HepG2 (cell line): ENCODE measurements around the gene AGRN. TPM values are rescaled to one million over a fixed set of nuclear protein-coding genes. Genes with fewer than 3 reads are reported as not detected.
"Not testable (repeated sequence)": the region's sequence is repeated elsewhere in the genome, so short reads cannot be mapped to it uniquely, and the experiment has no call there.

Source experiments
- ATAC-seq: fragments of 200-7000 bp; cut with Tn5 transposase; 3 replicates; pipeline ENCODE4 v1.9.1; 2020; ENCODE audit warnings: mild to moderate bottlenecking, moderate library complexity
- BruUV-seq: library from RNA; stranded (reverse); fragments of 400-500 nt; replicated peaks from 2 replicates; lab custom pipeline; 2021; lab: Mats Ljungman, UMichigan
- CTCF ChIA-PET: fragments of 300-600 bp; formaldehyde crosslinking; extraction: SDS; loops from one replicate; lab custom pipeline; 2021; ENCODE audit warnings: low total read pairs, inconsistent platforms, low intra/inter-chr PET ratio; lab: Yijun Ruan, JAX
- POLR2A ChIA-PET: fragments of 350-600 bp; sonication (Branson Sonifier 250); formaldehyde crosslinking; loops from one replicate; lab custom pipeline; 2020; ENCODE audit warnings: antibody characterized with exemption, inconsistent platforms; lab: Yijun Ruan, JAX
- DNase-seq: peaks from one replicate; pipeline ENCODE4 v3.0.0-alpha.2; 2015; ENCODE audit warnings: low spot score
- FAIRE-seq: peaks from 3 replicates; lab custom pipeline; 2011; peaks lifted over from hg19 to GRCh38; lab: Jason Lieb, UNC
- H2AFZ ChIP-seq: one replicate; pipeline ENCODE4 v1.6.1; 2011; ENCODE audit warnings: low read length, inconsistent platforms
- H3K27ac ChIP-seq: fragments of 300-600 bp; 3 replicates; pipeline ENCODE4 v1.8.0; 2011; ENCODE audit warnings: mixed run types, mild to moderate bottlenecking, mixed read lengths, low read length, inconsistent platforms; ENCODE audit not compliant: insufficient read depth; ENCODE audit errors: extremely low read length
- H3K27me3 ChIP-seq, 2 experiments: fragments of 200-600 bp in 1 of 2; 2 replicates in 1 of 2; 3 replicates in 1 of 2; pipeline versions ENCODE4 v1.6.0 to v1.8.0; 2011; ENCODE audit warnings: low read length in 2 of 2, mild to moderate bottlenecking in 2 of 2, moderate library complexity in 2 of 2, inconsistent platforms in 1 of 2; ENCODE audit not compliant: insufficient read depth in 2 of 2, control insufficient read depth in 1 of 2
- H3K36me3 ChIP-seq, 2 experiments: fragments of 200-600 bp in 1 of 2; replicated peaks in 1 of 2; 2 replicates in 1 of 2; 3 replicates in 1 of 2; pipeline versions ENCODE4 v1.5.1 to v1.8.0; 2011; ENCODE audit warnings: low read length in 2 of 2, inconsistent platforms in 1 of 2; ENCODE audit not compliant: insufficient read depth in 2 of 2, control insufficient read depth in 1 of 2
- H3K4me1 ChIP-seq: 2 replicates; pipeline ENCODE4 v1.5.1; 2012; ENCODE audit warnings: low read length, inconsistent platforms; ENCODE audit not compliant: insufficient read depth
- H3K4me2 ChIP-seq: 2 replicates; pipeline ENCODE4 v1.6.0; 2011; ENCODE audit warnings: low read depth, low read length, inconsistent platforms
- H3K4me3 ChIP-seq, 3 experiments: fragments of 200-600 bp in 1 of 3; sonication (generic), shearing (Covaris generic) in 1 of 3; replicated peaks in 1 of 3; 2 replicates each; pipeline ENCODE4 v1.5.1; 2011 to 2016; ENCODE audit warnings: low read length in 3 of 3, inconsistent platforms in 2 of 3, low read depth in 2 of 3, mild to moderate bottlenecking in 2 of 3, control low read depth in 1 of 3, mixed read lengths in 1 of 3; ENCODE audit not compliant: insufficient read depth in 1 of 3
- H3K79me2 ChIP-seq: one replicate; pipeline ENCODE4 v1.6.1; 2011; ENCODE audit warnings: low read length, inconsistent platforms; ENCODE audit not compliant: insufficient read depth
- H3K9ac ChIP-seq: 2 replicates; pipeline ENCODE4 v1.6.0; 2011; ENCODE audit warnings: mild to moderate bottlenecking, low read depth, low read length, inconsistent platforms; ENCODE audit not compliant: insufficient read depth
- H3K9me3 ChIP-seq: 2 replicates; pipeline ENCODE4 v1.5.1; 2012; ENCODE audit warnings: mild to moderate bottlenecking, low read length
- H4K20me1 ChIP-seq: 2 replicates; pipeline ENCODE4 v1.6.0; 2011; ENCODE audit warnings: inconsistent platforms, mild to moderate bottlenecking, low read length, moderate library complexity; ENCODE audit not compliant: insufficient read depth
- FOXA3 ChIP-seq: IDR thresholded peaks from 2 replicates; pipeline ENCODE4 v1.6.1; 2016; ENCODE audit warnings: missing genetic modification reagents, missing compliant biosample characterization
- ISX ChIP-seq: sonication (generic); formaldehyde crosslinking; conservative IDR thresholded peaks from 2 replicates; pipeline ENCODE4 v1.5.0; 2020; ENCODE audit warnings: missing genetic modification reagents
- MLLT10 ChIP-seq: sonication (generic); formaldehyde crosslinking; IDR thresholded peaks from 2 replicates; pipeline ENCODE4 v1.4.0; 2020; ENCODE audit warnings: missing genetic modification reagents
- ZMYM3 ChIP-seq: sonication (generic); formaldehyde crosslinking; IDR thresholded peaks from 2 replicates; pipeline ENCODE4 v1.5.1; 2020; ENCODE audit warnings: mild to moderate bottlenecking, missing genetic modification reagents
- ZNF770 ChIP-seq: sonication (generic); formaldehyde crosslinking; IDR thresholded peaks from 2 replicates; pipeline ENCODE4 v1.5.0; 2020; ENCODE audit warnings: mild to moderate bottlenecking, missing genetic modification reagents
- ZNF782 ChIP-seq: sonication (generic); formaldehyde crosslinking; IDR thresholded peaks from 2 replicates; pipeline ENCODE4 v1.4.0; 2020; ENCODE audit warnings: missing genetic modification reagents, mild to moderate bottlenecking, borderline replicate concordance
- WGBS: methylation state at CpG from one replicate; pipeline ENCODE4 v1.1.6; 2017; ENCODE audit warnings: low lambda C conversion rate; 5-methylcytosine and 5-hydroxymethylcytosine counted together
- in situ Hi-C: cut with HindIII; loops from 2 replicates; pipeline ENCODE4 v1.10.0; 2017; ENCODE audit warnings: low pct_unique_long_range_greater_than_20kb; ENCODE audit not compliant: extremely low pct_ligation_motif_present
- intact Hi-C: fragments of 100-400 bp; cut with micrococcal nuclease; formaldehyde crosslinking; loops from one replicate; pipeline ENCODE4 v1.10.0; 2022; ENCODE audit not compliant: unreplicated experiment
- polyA plus RNA-seq, 8 experiments: library from polyadenylated mRNA; depleted of rRNA in 3 of 8; stranded (reverse) in 7 of 8; unstranded in 1 of 8; fragments of >200 nt; fragmentation: Illumina TruSeq in 4 of 8; extraction: Trizol in 4 of 8; gene quantifications; 2 replicates each; pipeline versions ENCODE4 v1.2.1 to v1.2.3, GENCODE V29; 2011 to 2016; ENCODE audit warnings: low read depth in 4 of 8, missing spikeins in 1 of 8, mixed read lengths in 1 of 8; ENCODE audit not compliant: insufficient read depth in 1 of 8
- total RNA-seq, 5 experiments: library from RNA; depleted of rRNA; stranded (reverse); fragments of >200 nt; fragmentation: Illumina TruSeq; extraction: Trizol; gene quantifications; 2 replicates each; pipeline ENCODE4 v1.2.3, GENCODE V29; 2016; ENCODE audit warnings: low read depth in 1 of 5

Gene AGRN
- total and polyA plus RNA-seq, 2 of the 13 experiments (the other 11 are each of a cell fraction or from before 2014, with no cell fraction given), result 29.8 to 65.2 TPM

GRCh38 chr1:1011396-1011949 is 8.4 kb upstream of the AGRN start:
- H3K4me2 ChIP-seq, result no peak overlapping the region
- H3K4me3 ChIP-seq, result no peak overlapping the region
- FAIRE-seq, result no peak
- ChIA-PET CTCF (no interaction called here), POLR2A (no interaction called here)
- H3K79me2 ChIP-seq, result no peaks in the 10 kb centered on the region
- no peaks in the 10 kb centered on the region for H4K20me1 ChIP-seq
- no peaks in the 10 kb centered on the region; a peak in 1 of 5 replicates for H3K27me3 ChIP-seq
- in situ Hi-C loops, result no loop called here
- no peak for DNase-seq
- TF ChIP-seq ISX (CRISPR knock-in tag), result no peak
- TF ChIP-seq ZMYM3 (CRISPR knock-in tag), result peak; percentile 70
- no peak for TF ChIP-seq ZNF782
- TF ChIP-seq FOXA3, result no peak
- H3K27ac ChIP-seq, result no peak overlapping the region
- H3K4me1 ChIP-seq, result peaks cover 37% of the 10 kb centered on the region
- no TSS peak for BruUV-seq
- H3K36me3 ChIP-seq, result no peaks in the 10 kb centered on the region
- H2AFZ ChIP-seq, result no peak overlapping the region
- no peak for ATAC-seq
- 66% methylated on average over 14 of the region's 14 CpGs for WGBS
- no peak overlapping the region for H3K9ac ChIP-seq
- intact Hi-C loops, result loop anchor here (5.0 kb wide), 1 partner anchor 46 kb away; no protein-coding TSS in a partner anchor
- H3K9me3 ChIP-seq, result no peaks in the 10 kb centered on the region

- H3K27ac ChIP-seq, result peak overlapping the region; percentile 59
- H3K9me3 ChIP-seq, DNase-seq, H4K20me1 ChIP-seq, in situ Hi-C loops, H2AFZ ChIP-seq, H3K36me3 ChIP-seq, H3K79me2 ChIP-seq, BruUV-seq, ATAC-seq, FAIRE-seq, H3K27me3 ChIP-seq: not testable (repeated sequence)
- ChIA-PET POLR2A (interaction anchor here (0.7 to 2.1 kb wide), 6 partner anchors 8 to 152 kb away, joined by 3 to 9 read pairs (median 4); no protein-coding TSS in a partner anchor), CTCF (interaction anchor here (1.2 kb wide), 1 partner anchor 51 kb away, joined by 3 read pairs; no protein-coding TSS in a partner anchor)
- H3K4me1 ChIP-seq, result peaks cover 38% of the 10 kb centered on the region
- peak; percentile 83 for TF ChIP-seq ZNF770
- 0 out of 2 replicates have a peak, but pooled peaks have one; percentile 33 for TF ChIP-seq MLLT10 (CRISPR knock-in tag)
- 3% methylated on average over 13 of the region's 13 CpGs for WGBS
- peak overlapping the region; percentile 69 to 98 (median 86) for H3K4me3 ChIP-seq
- H3K4me2 ChIP-seq, result peak overlapping the region; percentile 99
- intact Hi-C loops, result loop anchor here (5.0 kb wide), 1 partner anchor 45 kb away; no protein-coding TSS in a partner anchor
- H3K9ac ChIP-seq, result peak overlapping the region; percentile 72
Observed at GRCh38 chr1:1012736-1013104, 7.2 kb upstream of the AGRN start.
